Esophagus squamous epithelium (tissue), 4 donors: Measurements from ENCODE around the gene PET117.

Source experiments
- POLR2A ChIP-seq, 4 donors: fragments of 450-650 bp; IDR thresholded peaks; one replicate each; pipeline ENCODE4 v1.6.1; 2017; ENCODE audit warnings: antibody characterized with exemption in 4 of 4, mild to moderate bottlenecking in 4 of 4, moderate library complexity in 3 of 4
- TF ChIP-seq, protein P1 (sequence below), 6 experiments: fragments of 450-650 bp in 4 of 6; fragments of 200-600 bp in 2 of 6; sonication (generic) in 2 of 6; IDR thresholded peaks; one replicate each; pipeline ENCODE4 v1.5.1; 2016 to 2019; ENCODE audit warnings: antibody characterized with exemption in 6 of 6, mild to moderate bottlenecking in 4 of 6, moderate library complexity in 4 of 6

DNA sequence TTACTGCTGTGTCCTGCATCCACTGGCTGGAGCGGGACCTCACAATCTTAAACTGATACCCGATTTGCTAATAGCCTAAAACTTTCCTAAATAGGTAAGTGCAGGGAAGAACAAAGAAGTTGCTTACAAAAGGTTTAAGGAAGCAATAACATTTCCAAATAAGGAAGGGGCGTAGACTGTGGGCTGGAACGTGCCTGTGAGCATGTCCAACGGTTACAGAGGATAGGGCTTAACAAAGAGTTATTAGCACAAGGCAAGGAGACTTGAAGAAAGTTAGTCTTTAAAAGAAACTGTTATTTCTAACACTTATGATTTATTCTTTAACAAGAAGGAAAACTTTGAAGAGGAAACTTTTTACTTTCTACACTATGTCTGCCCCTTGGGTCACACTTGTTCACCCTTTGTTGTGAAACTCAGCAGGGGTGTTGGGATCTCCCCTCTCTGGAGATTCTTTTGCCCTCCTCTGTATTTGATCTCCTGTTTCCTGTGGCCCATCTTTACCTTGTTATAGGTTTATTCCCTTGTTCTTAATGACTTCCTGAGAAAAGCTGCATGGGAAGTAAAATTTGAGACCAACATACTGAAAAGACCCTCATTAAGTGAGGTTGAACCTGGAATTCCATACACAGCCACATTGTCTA lies 28.7 kb downstream of the PET117 start:
- TF ChIP-seq, protein P1, sequence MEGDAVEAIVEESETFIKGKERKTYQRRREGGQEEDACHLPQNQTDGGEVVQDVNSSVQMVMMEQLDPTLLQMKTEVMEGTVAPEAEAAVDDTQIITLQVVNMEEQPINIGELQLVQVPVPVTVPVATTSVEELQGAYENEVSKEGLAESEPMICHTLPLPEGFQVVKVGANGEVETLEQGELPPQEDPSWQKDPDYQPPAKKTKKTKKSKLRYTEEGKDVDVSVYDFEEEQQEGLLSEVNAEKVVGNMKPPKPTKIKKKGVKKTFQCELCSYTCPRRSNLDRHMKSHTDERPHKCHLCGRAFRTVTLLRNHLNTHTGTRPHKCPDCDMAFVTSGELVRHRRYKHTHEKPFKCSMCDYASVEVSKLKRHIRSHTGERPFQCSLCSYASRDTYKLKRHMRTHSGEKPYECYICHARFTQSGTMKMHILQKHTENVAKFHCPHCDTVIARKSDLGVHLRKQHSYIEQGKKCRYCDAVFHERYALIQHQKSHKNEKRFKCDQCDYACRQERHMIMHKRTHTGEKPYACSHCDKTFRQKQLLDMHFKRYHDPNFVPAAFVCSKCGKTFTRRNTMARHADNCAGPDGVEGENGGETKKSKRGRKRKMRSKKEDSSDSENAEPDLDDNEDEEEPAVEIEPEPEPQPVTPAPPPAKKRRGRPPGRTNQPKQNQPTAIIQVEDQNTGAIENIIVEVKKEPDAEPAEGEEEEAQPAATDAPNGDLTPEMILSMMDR (IDR thresholded peaks at IDR 0.05) = no peak
- no peak for TF ChIP-seq POLR2A (IDR thresholded peaks at IDR 0.05)
